Measurements from ENCODE around the gene CRYGN.

GRCh38 chr7:151489498-151489897, 49.6 kb upstream of the CRYGN start:
- TF ChIP-seq, protein P1, sequence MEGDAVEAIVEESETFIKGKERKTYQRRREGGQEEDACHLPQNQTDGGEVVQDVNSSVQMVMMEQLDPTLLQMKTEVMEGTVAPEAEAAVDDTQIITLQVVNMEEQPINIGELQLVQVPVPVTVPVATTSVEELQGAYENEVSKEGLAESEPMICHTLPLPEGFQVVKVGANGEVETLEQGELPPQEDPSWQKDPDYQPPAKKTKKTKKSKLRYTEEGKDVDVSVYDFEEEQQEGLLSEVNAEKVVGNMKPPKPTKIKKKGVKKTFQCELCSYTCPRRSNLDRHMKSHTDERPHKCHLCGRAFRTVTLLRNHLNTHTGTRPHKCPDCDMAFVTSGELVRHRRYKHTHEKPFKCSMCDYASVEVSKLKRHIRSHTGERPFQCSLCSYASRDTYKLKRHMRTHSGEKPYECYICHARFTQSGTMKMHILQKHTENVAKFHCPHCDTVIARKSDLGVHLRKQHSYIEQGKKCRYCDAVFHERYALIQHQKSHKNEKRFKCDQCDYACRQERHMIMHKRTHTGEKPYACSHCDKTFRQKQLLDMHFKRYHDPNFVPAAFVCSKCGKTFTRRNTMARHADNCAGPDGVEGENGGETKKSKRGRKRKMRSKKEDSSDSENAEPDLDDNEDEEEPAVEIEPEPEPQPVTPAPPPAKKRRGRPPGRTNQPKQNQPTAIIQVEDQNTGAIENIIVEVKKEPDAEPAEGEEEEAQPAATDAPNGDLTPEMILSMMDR (IDR thresholded peaks at IDR 0.05) = no peak
- TF ChIP-seq POLR2A (IDR thresholded peaks at IDR 0.05) = no peak

Data from uterus (tissue), 2 donors.